GM04503 (cell line): ENCODE data around the gene GATA6.
A peak's percentile ranks its signal among the peaks of the same experiment; 100 is the strongest.

Experiments used
- DNase-seq: peaks from one replicate; pipeline ENCODE4 v3.0.0-alpha.2; 2012; ENCODE audit warnings: low read depth

Gene GATA6

GRCh38 chr18:22169011-22169888 is at the start of gene GATA6:
Gene GATA6 (plus strand): TSS chr18:22169589. CDS start chr18:22171145, 1,556 bp downstream.
- DNase-seq, result peak; percentile 36

- no peak for DNase-seq
Measured at GRCh38 chr18:22124970-22125369, 44.4 kb upstream of the GATA6 start.

GRCh38 chr18:22128954-22129353 is 40.4 kb upstream of the GATA6 start:
- no peak for DNase-seq

DNA sequence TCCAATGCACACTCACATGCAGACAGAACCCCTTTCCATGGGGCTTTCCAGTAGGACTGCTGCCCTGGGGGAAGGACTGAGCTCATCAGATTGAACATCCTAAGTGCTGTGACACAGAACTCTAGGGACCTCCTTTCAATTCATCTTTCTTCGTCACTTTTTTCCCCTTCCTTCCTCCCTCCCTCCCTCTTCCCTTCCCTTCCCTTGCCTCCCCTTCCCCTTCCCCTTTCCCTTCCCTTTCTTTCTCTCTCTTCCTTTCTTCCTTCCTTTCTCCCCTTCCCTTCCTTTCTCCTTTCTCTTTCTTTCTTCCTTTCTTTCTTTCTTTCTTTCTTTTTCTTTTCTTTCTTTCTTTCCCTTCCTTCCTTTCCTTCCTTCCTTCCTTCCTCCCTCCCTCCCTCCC is 39.6 kb upstream of the GATA6 start:
- DNase-seq, result no peak

GRCh38 chr18:22132258-22132657 is 37.1 kb upstream of the GATA6 start:
- DNase-seq, result no peak

DNA sequence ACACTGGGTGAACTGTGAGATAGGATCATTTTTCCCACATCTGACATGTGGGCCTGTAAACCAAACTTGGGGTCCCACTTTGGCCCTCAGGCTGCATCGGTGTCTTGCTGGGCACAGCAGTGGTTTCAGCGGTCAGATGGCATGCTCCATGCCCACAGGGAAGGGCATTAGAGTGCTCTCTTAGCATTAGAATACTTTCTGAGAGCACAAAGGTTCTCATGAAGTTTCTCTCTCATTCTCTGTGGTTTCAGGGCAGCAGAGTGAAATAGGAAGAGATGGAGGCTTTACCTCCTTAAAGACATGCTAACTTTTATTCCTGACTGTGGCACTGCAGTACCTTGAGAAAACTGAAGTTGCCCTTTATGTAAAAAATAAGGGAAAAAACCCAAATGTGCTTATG is 36.6 kb upstream of the GATA6 start:
- no peak for DNase-seq

- DNase-seq, result no peak
Measured at GRCh38 chr18:22136395-22136794, 33.0 kb upstream of the GATA6 start.

- DNase-seq, result no peak
Measured at GRCh38 chr18:22141211-22141610, 28.2 kb upstream of the GATA6 start.

GRCh38 chr18:22143347-22144340 is 25.7 kb upstream of the GATA6 start:
- no peak for DNase-seq

DNA sequence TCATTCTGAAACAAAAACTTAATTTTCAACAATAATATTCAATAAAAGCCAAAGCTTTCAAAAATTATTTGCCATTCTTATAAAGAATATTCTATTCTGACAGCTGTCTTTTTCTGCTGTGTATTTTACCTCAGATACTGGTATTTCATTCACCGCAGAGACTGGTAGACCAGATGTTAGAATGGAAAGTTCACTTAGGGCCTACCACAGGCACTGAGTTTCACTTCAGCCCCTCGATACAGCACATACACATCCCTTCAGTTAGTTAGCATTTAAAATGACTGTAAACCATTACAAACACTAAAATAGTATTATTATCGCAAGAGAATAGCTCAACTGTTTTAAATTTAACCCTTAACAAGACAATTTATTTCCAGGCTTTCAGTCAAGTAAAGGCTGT is 24.2 kb upstream of the GATA6 start:
- DNase-seq, result no peak

GRCh38 chr18:22149710-22150109 is 19.7 kb upstream of the GATA6 start:
- DNase-seq, result no peak

DNA sequence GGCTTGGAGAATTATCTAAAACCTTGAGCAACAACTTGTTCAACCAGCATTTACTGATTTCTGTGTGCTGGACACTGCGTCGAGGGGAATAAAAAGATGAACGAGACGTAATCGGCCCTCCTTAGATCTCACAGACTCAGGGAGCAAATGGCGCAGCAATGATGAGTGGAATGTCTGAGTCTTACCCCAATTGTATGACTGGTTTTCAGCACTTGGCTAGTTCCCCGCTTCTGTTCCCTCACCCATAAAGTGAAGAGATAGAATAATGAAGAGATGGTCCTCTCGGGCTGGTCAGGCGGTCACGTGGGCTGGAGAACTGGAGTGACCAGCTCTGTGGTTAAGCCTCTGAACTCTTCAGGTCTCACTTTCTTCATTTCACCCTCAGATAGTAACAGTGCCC is 17.3 kb upstream of the GATA6 start:
- no peak for DNase-seq

- no peak for DNase-seq
Measured at GRCh38 chr18:22153428-22153827, 16.0 kb upstream of the GATA6 start.

DNA sequence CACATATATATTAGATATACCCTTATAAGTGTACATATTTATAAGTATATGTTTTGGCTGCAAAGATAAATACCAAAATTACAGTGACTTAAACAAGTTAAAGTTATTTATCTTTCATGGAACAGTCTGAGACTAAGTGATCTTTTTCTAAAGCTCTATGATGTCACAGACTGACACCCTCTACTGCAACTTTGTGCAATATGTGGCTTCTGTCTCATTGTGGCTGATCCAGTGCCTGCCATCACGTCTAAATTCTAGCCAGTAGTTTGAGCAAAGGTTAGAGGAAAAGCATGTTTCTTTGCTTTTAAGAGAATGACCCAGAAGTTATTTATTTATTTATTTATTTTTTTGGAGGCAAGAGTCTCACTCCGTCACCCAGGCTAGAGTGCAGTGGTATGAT is 13.8 kb upstream of the GATA6 start:
- no peak for DNase-seq

- DNase-seq, result no peak
Measured at GRCh38 chr18:22159014-22159413, 10.4 kb upstream of the GATA6 start.

DNA sequence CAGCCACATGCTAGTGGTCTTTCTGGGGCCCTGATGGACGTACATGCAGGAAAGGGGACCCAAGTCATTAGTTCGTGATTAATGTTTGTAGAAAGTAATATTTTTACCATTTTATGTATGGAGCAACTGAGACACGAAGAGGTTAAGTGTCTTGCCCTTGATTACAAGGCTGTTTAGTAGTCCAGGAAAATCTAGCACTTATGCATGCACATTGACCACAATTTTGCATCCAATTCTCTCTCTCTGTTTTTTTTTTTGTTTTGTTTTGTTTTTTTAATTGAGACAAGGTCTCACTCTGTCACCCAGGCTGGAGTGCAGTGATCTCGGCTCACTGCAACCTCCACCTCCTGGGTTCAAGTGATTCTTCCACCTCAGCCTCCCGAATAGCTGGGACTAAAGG is 8.3 kb upstream of the GATA6 start:
- no peak for DNase-seq

- DNase-seq, result no peak
Measured at GRCh38 chr18:22163416-22164161, 5.8 kb upstream of the GATA6 start.

- DNase-seq, result no peak
Measured at GRCh38 chr18:22164337-22165048, 4.9 kb upstream of the GATA6 start.

- DNase-seq, result no peak
Measured at GRCh38 chr18:22165049-22165602, 4.3 kb upstream of the GATA6 start.

DNA sequence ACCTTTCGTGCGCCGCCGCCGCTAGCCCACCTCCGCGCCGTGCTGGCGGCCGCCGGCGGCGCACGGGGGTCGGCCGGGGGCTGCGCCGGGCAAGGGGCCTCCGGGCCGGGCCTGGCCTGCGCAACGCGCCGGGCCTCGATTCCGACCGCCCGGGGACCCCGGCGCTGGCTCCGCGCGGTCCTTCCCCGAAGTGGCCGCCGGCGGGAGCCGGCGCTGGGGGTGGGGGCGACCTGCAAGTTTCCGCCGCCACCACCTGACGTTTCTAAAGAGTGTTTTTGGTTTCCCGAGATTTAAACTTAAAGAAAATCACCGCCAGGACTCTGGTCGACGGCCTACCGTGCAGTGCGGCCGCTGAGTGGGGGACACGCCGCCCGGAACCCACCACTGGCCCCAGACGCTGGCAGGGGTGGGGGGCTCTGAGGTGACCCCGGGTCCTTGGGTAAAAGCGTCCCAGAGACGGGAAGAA is 3.8 kb upstream of the GATA6 start:
- DNase-seq, result no peak
